ENCODE data around the gene TARS3.

Gene TARS3

GRCh38 chr15:101733545-101733944 lies 9.3 kb upstream of the TARS3 start:
- TF ChIP-seq CTCF (IDR thresholded peaks at IDR 0.05; ENCODE audit: low read depth, low read length, missing control alignments): no peak
- H3K36me3 ChIP-seq (replicated peaks): no peaks in the 10 kb centered on the region
- DNase-seq: no peak
- H3K27me3 ChIP-seq (replicated peaks): no peaks in the 10 kb centered on the region
- no peak overlapping the region for H3K4me3 ChIP-seq (ENCODE audit: low read depth, low read length)
- no peak overlapping the region for H3K27ac ChIP-seq
- in situ Hi-C loops (cut with HindIII; ENCODE audit: low pct_ligation_motif_present, low sequenced_read_pairs): no loop called here

- no peak overlapping the region for H3K27ac ChIP-seq
- no peak for TF ChIP-seq CTCF (IDR thresholded peaks at IDR 0.05; ENCODE audit: low read depth, low read length, missing control alignments)
- in situ Hi-C loops (cut with HindIII; ENCODE audit: low pct_ligation_motif_present, low sequenced_read_pairs): no loop called here
Measured at GRCh38 chr15:101732772-101733171, 8.5 kb upstream of the TARS3 start.

GRCh38 chr15:101731746-101732145 lies 7.5 kb upstream of the TARS3 start:
- Histone ChIP-seq H3K36me3 (replicated peaks) (no peaks in the 10 kb centered on the region), H3K4me3 (ENCODE audit: low read depth, low read length) (no peak overlapping the region), H3K27me3 (replicated peaks) (no peaks in the 10 kb centered on the region), H3K27ac (no peak overlapping the region)
- TF ChIP-seq CTCF (IDR thresholded peaks at IDR 0.05; ENCODE audit: low read depth, low read length, missing control alignments): no peak
- in situ Hi-C loops (cut with HindIII; ENCODE audit: low pct_ligation_motif_present, low sequenced_read_pairs): no loop called here
- DNase-seq: no peak

More at GRCh38 chr15:101732772-101733171, 8.5 kb upstream of the TARS3 start:
- no peaks in the 10 kb centered on the region for H3K27me3 ChIP-seq (replicated peaks)
- DNase-seq: no peak
- no peaks in the 10 kb centered on the region for H3K36me3 ChIP-seq (replicated peaks)
- H3K4me3 ChIP-seq (ENCODE audit: low read depth, low read length): no peak overlapping the region

DNA sequence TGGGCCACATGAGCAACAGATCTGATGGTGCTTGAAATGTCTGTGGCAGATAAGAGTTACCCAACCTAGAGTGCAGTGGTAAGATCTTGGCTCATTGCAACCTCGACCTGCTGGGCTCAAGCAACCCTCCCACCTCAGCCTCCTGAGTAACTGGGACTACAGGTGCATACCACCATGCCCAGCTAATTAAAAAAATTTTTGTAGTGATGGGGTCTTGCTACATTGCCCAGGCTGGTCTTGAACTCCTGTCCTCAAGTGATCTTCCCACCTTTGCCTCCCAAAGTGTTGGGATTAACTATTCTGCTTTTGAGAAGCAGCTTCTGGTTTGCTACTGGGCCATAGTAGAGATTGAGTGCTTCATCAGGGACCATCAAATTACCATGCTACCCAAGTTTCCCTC lies 2.9 kb upstream of the TARS3 start:
- Histone ChIP-seq H3K27ac (no peak overlapping the region), H3K36me3 (replicated peaks) (no peaks in the 10 kb centered on the region), H3K4me3 (ENCODE audit: low read depth, low read length) (no peak overlapping the region), H3K27me3 (replicated peaks) (no peaks in the 10 kb centered on the region)
- in situ Hi-C loops (cut with HindIII; ENCODE audit: low pct_ligation_motif_present, low sequenced_read_pairs): no loop called here
- no peak for TF ChIP-seq CTCF (IDR thresholded peaks at IDR 0.05; ENCODE audit: low read depth, low read length, missing control alignments)
- DNase-seq: no peak

GRCh38 chr15:101725073-101725472 lies 800 bp upstream of the TARS3 start:
- DNase-seq: no peak
- TF ChIP-seq CTCF (IDR thresholded peaks at IDR 0.05; ENCODE audit: low read depth, low read length, missing control alignments): no peak
- Histone ChIP-seq H3K27me3 (replicated peaks) (no peaks in the 10 kb centered on the region), H3K27ac (no peak overlapping the region), H3K4me3 (ENCODE audit: low read depth, low read length) (no peak overlapping the region), H3K36me3 (replicated peaks) (peaks cover 12% of the 10 kb centered on the region)
- in situ Hi-C loops (cut with HindIII; ENCODE audit: low pct_ligation_motif_present, low sequenced_read_pairs): no loop called here

DNA sequence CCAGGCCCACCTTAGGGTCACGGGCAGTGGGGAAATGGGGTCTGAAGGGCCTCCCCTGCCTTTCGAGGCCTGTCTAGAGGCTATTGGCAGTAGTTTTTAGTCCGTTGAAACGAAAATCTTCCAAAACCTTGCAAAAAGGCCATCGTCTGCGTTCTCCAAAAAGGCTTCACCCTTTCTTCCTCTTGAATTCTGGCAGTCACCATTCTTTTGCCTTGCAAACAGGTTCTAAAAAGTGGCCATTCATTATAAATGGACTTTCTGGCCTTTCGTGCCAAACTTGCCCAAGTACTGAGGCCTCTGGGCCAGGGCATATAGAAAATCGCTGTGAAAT lies 367 bp upstream of the TARS3 start:
- H3K4me3 ChIP-seq (ENCODE audit: low read depth, low read length): peak overlapping the region; percentile 35
- no peak overlapping the region for H3K27ac ChIP-seq
- no peak for TF ChIP-seq CTCF (IDR thresholded peaks at IDR 0.05; ENCODE audit: low read depth, low read length, missing control alignments)

More for the DNA sequence above, 367 bp upstream of the TARS3 start:
- H3K27me3 ChIP-seq (replicated peaks): no peaks in the 10 kb centered on the region
- DNase-seq: no peak
- in situ Hi-C loops (cut with HindIII; ENCODE audit: low pct_ligation_motif_present, low sequenced_read_pairs): no loop called here
- peaks cover 15% of the 10 kb centered on the region for H3K36me3 ChIP-seq (replicated peaks)
